Astrocyte of the cerebellum (primary cell): ENCODE measurements around the gene RGS19.

Experiments used
- DNase-seq: peaks from one replicate; pipeline ENCODE4 v3.0.0-alpha.2; 2011; ENCODE audit warnings: low read depth
- H3K4me3 ChIP-seq: 2 replicates; pipeline ENCODE4 v1.5.1; 2011; ENCODE audit warnings: mild to moderate bottlenecking, low read depth, low read length, moderate library complexity
- in situ Hi-C: cut with HindIII; loops from 2 replicates; pipeline ENCODE4 v1.10.0; 2017; ENCODE audit warnings: low sequenced_read_pairs
- TF ChIP-seq, protein P1 (sequence below): IDR thresholded peaks from 2 replicates; pipeline ENCODE4 v1.5.1; 2012; ENCODE audit warnings: low read length, low read depth, moderate library complexity, mild to moderate bottlenecking; ENCODE audit errors: missing control alignments

The RGS19 gene

DNA sequence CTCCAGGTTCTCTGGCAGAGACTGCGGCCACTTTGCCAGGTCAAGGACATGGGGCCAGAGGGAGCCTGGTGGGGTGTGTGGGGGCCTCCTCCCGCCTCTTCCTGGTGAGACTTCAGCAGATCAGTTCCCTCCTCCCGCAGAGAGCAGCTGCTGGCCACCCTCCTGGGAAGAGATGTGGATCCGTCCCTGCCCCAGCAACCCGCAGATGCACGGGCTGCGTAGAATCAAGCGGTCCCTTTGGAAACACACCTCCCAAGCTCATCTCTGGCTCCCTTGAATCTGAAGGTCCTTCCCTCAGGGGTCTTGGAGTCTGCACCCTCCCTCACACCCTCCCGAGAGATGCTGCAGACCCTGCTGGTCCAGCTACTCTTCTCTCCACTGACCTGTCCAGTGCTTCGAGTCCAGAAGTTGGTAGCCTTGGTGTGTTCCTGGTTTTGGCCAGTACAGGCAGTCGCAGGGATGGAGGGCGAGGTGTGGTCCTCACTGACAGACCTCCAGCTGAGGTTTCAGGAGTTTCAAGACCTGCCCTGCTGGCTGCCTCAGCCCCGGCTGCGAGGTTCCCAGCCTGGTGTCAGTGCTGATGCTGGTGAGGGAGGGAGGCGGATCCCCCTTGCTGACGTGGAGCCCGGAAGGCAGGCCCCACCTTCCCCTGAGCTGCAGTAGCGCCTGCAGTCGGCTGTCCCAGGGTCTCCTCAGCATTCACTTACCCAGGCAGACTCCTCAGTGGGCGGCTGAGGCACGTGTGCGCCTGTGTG lies 27.8 kb upstream of the RGS19 start, which contains the start of gene NPBWR2:
NPBWR2 (minus strand) TSS at position 585 of the 755 bp plus-strand sequence. CDS start 734 bp downstream, outside the sequence.
- TF ChIP-seq, protein P1, sequence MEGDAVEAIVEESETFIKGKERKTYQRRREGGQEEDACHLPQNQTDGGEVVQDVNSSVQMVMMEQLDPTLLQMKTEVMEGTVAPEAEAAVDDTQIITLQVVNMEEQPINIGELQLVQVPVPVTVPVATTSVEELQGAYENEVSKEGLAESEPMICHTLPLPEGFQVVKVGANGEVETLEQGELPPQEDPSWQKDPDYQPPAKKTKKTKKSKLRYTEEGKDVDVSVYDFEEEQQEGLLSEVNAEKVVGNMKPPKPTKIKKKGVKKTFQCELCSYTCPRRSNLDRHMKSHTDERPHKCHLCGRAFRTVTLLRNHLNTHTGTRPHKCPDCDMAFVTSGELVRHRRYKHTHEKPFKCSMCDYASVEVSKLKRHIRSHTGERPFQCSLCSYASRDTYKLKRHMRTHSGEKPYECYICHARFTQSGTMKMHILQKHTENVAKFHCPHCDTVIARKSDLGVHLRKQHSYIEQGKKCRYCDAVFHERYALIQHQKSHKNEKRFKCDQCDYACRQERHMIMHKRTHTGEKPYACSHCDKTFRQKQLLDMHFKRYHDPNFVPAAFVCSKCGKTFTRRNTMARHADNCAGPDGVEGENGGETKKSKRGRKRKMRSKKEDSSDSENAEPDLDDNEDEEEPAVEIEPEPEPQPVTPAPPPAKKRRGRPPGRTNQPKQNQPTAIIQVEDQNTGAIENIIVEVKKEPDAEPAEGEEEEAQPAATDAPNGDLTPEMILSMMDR, result no peak

DNA sequence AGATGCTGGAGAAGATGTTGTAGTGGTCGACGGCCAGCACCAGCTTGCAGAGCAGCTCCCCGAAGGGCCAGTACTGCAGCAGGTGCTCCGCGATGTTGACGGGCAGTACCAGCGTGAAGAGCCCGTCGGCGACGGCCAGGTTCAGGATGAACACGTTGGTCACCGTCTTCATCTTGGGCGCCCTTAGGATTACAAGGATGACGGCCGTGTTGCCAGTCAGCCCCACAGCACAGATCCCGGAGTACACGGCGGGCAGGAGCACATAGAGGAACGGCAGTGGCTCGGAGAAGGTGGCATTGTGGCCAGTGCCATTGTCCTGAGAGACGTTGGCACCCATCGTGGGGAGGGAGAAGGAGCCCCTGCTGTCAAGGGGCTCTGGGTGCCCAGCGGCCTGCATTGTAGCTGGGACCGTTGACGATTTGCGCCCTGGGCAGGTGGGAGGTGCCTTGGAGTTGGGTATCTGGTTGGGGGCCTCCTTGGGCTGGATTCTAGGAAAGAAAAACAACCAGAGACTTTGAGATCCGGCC lies 27.2 kb upstream of the RGS19 start:
- TF ChIP-seq, protein P1, result no peak
- in situ Hi-C loops, result no loop called here
- DNase-seq, result no peak
- H3K4me3 ChIP-seq, result no peak overlapping the region

More for the DNA sequence above, 27.8 kb upstream of the RGS19 start, which contains the start of gene NPBWR2:
- no peak within 1 kb of the TSS for H3K4me3 ChIP-seq
- DNase-seq, result no peak
- in situ Hi-C loops, result no loop called here

GRCh38 chr20:64105846-64106434 lies 26.6 kb upstream of the RGS19 start:
- DNase-seq, result no peak

DNA sequence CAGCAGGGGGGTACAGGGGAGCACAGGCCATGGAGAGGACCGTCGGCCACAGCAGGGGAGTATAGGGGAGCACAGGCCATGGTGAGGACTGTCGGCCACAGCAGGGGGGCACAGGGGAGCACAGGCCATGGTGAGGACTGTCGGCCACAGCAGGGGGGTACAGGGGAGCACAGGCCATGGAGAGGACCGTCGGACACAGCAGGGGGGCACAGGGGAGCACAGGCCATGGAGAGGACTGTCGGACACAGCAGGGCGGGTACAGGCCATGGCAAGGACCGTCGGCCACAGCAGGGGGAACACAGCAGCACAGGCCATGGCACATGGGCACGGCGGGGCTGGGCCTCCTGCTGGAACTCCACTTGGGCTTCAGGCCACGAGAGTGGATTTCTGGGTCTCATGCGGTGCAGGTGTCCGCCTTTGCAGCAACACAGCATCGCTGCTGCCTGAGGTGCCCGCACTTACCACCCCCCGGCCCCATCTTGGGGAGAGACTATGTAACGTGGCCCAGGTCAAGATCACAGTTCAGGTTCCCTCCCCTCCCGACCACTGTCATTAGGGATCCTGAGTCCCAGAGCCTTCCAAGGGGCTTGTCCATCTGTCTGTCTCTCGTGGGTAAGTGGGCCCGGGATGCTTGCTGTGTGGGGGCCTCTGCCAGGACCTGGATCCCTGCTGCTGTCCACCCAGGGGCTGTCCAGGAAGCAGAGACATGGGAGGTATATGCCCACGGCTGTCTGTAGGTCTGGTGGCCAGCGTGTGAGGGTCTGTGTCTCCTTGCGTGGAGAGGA lies 25.5 kb upstream of the RGS19 start:
- no peak for DNase-seq
- no peak overlapping the region for H3K4me3 ChIP-seq
- in situ Hi-C loops, result no loop called here
- TF ChIP-seq, protein P1, result no peak

More at GRCh38 chr20:64105846-64106434, 26.6 kb upstream of the RGS19 start:
- no peak overlapping the region for H3K4me3 ChIP-seq
- in situ Hi-C loops, result no loop called here
- TF ChIP-seq, protein P1, result no peak

DNA sequence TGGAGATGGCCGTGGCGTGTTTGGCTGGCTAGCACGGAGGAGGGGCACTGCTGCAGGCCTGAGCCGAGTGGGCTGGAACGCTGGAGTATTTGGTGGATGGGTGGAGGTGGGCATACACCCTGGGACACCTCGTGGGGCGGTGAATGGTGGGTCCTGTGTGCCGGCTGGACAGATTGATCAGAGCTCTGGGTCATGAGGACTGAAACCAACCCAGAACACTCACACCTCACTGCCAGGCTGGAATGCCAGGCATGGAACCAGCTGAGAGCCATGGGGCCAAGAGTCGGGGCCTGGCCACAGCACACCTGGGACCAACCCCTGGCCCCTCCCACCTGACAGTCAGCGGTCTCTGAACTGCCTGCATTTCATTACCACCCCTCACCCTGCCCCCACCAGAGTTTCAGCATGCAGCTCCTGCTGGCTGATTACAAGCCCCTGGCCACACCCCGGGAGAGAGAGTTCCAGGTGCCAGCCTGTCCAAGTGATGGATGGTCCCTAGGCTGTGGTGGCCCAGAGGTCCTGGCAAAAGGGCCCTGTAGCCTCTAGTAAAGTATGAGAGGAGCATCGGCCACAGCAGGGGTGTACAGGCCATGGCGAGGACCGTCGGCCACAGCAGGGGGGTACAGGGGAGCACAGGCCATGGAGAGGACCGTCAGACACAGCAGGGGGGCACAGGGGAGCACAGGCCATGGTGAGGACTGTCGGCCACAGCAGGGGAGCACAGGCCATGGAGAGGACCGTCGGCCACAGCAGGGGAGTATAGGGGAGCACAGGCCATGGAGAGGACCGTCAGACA lies 24.8 kb upstream of the RGS19 start:
- DNase-seq, result no peak
- in situ Hi-C loops, result no loop called here

More for the DNA sequence above, 24.8 kb upstream of the RGS19 start:
- TF ChIP-seq, protein P1, result no peak
- H3K4me3 ChIP-seq, result no peak overlapping the region
